ENCODE data around the gene DEAF1.

The DEAF1 gene

DNA sequence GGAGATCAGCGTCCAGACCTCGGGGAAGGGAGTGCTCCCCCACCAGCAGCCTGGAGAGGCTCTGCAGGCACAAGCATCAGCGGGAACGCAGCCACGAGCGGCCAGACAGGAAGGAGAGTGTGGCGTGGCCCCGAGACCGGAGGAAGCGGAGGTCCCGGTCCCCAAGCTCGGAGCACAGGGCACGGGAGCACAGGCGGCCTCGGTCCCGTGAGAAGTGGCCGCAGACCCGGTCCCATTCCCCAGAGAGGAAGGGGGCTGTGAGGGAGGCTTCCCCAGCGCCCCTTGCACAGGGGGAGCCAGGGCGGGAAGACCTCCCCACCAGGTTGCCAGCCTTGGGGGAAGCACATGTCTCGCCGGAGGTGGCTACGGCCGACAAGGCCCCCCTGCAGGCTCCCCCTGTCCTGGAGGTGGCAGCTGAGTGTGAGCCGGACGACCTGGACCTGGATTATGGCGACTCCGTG is 86.2 kb downstream of the DEAF1 start:
- no peak for FAIRE-seq

GRCh38 chr11:607971-608659 is 86.9 kb downstream of the DEAF1 start:
- no peak for FAIRE-seq

GRCh38 chr11:607020-607780 is 87.8 kb downstream of the DEAF1 start:
- FAIRE-seq: no peak

DNA sequence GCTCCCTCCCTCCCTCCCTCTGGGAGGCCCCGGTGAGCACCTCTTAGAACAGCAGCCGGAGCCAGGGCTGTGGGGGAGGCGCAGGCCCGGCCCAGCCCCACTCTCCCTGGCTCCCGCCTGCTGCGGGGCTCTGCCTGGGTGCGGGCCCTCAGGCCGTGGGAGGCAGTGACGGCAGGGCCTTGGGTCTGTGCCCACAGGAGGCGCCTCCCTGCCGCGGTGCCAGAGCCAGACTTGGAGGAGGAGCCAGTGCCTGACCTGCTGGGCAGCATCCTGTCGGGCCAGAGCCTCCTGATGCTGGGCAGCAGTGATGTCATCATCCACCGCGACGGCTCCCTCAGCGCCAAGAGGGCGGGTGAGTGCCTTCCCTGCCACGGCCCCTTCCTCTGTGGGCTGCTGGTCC is 88.8 kb downstream of the DEAF1 start:
- FAIRE-seq: no peak

- no peak for FAIRE-seq
Measured at GRCh38 chr11:605286-606129, 89.5 kb downstream of the DEAF1 start.

- FAIRE-seq: no peak
Measured at GRCh38 chr11:603154-603553, 91.9 kb downstream of the DEAF1 start.

- no peak for FAIRE-seq
Measured at GRCh38 chr11:601573-602245, 93.3 kb downstream of the DEAF1 start.

DNA sequence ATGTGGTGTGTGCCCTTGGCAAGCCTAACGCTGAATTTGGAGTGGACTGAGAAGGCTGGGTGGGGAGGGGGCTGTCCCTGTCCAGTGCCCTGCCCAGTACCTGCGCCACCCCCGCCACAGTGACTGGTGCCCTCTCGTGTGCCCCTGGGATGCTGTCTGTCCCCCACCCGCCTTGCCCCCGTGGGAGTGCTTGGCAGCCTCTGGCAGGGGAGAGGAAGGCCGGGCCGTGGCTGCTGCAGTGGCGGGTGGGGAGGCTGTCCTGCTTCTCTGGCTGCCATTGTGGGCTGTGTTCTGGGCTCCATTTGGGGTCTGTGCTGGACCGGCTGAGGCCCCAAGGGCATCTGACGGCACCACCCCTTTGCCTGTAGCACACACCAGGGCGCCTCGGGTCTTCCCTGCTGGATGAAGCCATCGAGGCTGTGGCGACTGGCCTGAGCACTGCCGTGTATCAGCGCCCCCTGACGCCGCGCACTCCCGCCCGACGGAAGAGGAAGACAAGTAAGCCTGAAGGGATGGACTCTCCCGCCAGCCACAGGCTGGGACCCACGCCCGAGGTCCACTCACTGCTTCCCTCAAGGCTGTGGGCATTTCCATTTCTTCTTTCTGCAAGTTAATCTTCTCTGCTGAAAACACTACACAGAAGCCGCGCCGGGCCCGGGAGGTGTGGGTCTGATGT is 96.9 kb downstream of the DEAF1 start:
- FAIRE-seq: no peak

DNA sequence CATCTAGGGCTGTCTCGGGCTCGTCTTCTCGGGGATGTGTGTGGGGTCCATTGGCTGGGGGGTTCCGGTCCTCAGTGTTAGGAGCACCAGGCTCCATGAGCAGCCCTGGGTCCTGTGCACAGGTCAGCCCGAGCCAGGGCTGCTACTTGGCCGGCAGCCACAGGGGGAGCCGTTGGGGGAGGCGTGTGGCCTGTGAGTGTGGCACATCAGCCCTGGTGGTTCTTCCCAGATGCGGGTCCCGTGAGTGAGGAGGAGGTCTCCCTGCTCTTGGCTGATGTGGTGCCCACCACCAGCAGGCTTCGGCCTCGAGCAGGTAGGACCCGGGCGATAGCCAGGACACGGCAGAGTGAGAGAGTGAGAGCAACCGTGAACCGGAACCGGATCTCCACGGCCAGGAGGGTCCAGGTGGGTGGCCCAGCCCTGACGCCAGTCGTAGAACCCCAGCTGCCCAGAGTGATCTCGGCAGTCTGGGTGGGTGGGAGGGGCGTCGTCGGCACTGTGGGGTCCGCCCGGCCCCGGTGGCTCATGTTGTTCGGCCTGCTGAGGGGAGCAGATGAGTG is 97.8 kb downstream of the DEAF1 start:
- no peak for FAIRE-seq

- FAIRE-seq: no peak
Measured at GRCh38 chr11:596374-596773, 98.6 kb downstream of the DEAF1 start.

GRCh38 chr11:595400-595799 is 99.6 kb downstream of the DEAF1 start:
- FAIRE-seq: no peak
